T47D (cell line): Measurements from ENCODE around the gene DLG3.

Source experiments
- DNase-seq, 2 experiments: peaks; one replicate each; pipeline versions ENCODE4 v3.0.0 to v3.0.0-alpha.2; 2011 to 2012; ENCODE audit warnings: low read depth in 1 of 2, low spot score in 1 of 2
- JUND ChIP-seq: IDR thresholded peaks from 2 replicates; pipeline ENCODE4 v1.6.1; 2012; ENCODE audit warnings: low read depth
- in situ Hi-C: cut with HindIII; loops from 2 replicates; pipeline ENCODE4 v1.10.0; 2016; ENCODE audit warnings: low sequenced_read_pairs, low pct_unique_long_range_greater_than_20kb

The DLG3 gene

DNA sequence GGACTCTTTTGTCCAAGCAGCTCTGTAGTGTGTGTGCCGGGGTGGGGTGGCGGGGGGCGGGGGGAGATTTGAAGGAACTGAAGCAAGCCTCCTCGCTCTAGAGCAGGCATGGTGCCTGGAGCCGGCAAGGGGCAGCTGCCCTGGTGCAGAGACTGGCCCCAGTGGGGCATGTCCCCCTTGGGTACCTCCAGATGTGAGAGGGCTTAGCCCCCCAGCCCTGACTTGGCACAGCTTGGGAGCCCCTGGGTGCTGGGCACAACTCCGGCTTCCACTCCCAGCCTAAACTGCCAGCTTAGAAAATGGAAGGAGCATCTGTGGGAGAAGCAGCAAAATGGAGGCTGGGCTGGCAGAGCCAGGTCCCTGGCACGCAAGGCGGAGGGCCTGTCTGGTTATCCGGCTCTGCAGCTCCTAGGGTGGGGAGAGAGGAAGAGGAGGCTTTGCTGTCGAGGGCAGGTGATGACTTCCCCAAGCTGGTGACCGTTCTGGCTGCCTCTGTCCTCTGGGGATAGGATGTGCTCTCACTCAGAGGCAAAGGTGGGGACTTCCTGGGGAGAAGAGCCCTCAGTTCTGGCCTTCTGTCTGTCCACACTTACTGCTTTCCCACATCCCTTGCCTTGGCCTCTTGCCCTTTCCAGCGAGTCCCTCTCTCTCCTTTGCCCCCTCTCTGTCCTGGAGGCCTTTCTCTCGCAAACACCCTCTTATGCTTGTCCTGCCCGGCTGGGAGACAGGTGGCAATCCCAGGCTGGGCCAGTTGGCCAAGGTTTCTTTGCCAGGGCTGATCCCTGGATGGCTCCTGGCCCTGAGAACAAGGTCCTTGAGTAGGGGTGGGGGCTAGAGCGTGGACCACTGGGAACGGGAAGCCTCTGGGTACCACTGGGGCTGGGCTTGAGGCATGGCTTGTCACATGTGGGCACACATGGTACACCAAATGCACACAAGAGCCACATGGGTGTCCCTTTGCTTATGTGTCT, 2.0 kb downstream of the DLG3 start:
- TF ChIP-seq JUND = no peak
- no peak for DNase-seq
- in situ Hi-C loops = no loop called here

DNA sequence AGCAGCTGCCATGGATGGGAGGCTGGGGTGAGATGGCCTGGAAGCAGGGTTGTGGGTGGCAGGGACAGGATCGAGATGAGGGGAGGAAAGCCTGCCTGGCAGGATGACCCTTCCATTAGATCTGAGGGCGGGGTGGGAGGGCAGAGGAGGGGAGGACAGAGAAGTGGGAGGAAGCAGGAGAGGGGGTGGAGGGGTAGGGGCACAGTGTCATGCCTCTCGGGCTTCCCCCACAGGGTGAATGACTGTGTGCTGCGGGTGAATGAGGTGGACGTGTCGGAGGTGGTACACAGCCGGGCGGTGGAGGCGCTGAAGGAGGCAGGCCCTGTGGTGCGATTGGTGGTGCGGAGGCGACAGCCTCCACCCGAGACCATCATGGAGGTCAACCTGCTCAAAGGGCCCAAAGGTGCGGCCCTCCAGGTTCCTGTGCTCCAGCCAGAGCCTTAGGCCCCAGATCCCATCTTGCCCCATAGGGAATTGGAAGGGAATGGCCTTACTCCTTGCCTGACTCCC, 4.9 kb downstream of the DLG3 start:
- DNase-seq = no peak
- no peak for TF ChIP-seq JUND
- in situ Hi-C loops = no loop called here

DNA sequence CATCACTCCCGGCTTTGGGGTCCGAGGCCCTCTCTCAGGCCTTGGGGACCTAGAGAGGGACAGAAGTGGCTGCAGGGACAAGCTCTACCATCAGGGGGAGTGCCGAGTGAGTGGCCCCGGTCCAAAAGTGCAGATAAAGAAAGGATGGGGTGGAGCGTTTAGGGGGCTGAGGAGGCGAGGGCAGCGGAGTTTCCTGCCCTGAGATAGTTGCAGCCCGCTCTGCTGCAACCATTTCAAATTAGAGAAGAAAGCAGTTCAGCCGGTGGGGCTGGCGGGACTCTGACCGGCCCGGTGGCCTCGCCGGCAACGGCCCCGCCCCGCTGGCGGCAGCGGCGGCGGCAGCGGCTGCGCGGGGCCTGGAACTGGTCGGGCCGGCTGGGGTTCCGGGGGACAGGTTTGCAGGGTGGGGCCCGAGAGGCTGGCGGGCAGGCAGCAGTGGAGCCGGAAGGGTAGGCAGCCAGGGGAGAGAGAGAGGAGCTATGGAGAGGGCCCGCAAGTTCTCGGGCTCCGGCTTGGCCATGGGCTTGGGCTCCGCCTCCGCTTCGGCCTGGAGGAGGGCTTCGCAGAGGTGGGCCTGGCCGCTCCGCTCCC, 7.6 kb downstream of the DLG3 start:
- TF ChIP-seq JUND = no peak
- in situ Hi-C loops = no loop called here
- peak; percentile 39 to 57 for DNase-seq

DNA sequence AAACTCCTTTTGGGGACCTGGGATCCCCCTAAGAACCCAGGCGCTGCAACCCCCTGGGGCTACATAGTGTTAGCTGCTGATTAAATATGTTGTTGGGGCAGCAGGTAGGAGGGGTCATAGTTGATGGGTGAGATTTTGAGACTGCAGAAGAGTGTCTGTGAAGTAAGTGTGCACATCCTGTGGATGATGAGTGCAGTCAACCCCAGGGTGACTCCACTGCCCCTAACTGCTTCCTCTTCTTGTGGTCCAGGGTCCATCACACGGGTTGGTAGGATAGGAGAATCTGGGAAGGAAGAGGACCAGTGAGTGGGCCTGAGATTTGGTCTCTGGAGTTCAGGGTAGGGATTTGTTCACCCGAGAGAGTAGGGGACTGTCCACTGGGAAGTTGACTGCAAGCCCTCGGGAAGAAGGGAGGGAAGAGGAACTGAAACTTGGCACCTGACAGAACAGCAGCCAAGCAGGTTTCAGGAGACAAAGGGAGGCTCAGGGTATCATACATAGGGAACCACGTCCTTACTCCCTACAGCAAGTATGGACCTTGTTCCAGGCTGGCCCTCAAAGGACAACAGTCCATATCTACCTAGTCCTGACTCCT, 8.5 kb downstream of the DLG3 start:
- in situ Hi-C loops = no loop called here
- DNase-seq = no peak
- no peak for TF ChIP-seq JUND

DNA sequence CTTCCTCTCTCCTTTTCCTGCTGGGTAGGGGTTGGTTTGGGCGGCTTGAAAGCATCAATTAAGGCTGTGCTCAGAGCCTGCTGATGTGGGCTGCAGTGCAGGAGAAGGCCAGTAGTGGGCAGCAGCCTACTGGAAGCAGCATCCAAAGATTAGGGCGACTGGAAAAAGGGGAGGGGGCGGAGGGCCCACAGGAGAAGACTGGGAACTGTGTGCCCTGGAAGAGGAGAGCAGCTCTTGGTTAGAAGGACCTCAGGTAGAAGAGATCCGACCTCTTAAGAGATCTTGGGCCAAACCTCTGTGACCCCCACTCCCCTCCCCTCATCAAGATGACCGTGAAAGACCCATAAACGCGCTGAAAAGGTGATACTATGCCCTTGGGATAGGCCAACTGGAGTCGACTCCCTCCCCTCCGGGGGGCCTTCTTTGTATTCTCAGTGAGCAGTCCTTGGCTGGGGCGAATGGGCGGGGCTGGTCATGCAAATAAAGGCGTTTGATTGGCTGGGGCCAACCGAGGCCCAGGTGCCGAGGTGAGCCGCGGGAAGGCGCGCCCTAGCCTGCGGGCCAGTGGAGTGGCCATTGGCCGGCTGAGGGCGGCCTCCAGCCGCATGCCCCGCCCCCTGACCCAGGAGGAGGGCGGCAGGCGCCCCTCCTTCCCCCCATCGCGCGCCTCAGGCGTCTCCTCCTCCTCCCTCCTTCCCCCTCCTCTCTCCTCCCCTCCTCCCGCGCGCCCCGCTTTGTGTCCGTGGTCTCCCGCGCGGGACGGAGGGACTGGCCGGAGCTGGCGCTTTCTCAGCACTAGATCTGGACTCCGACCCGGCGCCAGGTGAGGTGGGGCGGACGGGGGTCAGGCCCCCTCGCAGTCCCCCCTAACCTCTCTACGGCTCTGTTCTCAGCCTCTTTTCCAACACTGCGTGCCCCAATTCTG, 10.1 kb downstream of the DLG3 start:
- in situ Hi-C loops = no loop called here
- no peak for TF ChIP-seq JUND
- DNase-seq = peak; percentile 78 to 92

DNA sequence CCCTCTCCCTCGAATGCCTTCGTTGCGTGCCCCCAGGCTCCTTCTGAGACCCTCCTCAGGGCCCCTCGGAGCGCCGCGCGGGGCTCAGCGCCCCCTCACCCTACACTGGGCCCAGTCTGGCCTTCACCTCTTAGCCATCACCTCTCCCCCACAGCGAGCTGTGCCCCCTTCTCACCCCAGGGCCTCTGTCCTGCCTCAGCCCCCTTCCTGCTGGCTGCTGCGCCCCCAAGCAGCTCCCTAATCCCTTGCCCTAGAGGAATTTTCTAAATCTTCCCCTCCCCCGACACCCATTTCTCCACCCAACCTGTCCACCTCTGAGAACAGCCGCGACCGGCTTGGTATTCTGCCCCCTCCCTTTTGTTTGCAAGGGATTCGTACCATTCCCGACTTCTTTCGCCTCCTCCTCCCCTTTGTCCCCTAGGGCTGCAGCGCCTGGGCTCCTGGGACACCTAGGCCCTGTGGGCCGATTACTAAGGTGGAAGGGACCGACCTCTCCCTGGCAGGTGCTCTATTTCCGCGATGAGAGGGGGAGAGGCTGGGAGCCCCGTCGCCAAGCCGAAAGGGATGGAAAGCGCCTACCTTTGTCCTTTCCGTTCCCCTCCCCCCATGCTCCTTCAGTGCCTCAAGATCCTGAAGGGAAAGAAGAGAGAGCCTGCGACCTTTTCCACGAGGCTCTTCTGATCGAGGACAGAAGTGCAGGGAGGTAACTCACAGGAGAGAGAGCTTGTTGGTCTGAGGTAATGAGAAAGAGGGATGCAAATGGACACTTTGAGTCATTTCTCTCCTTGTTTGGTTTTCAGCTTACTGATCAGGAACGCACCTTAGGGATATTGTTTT, 10.9 kb downstream of the DLG3 start:
- in situ Hi-C loops = no loop called here
- DNase-seq = peak in 1 of 2 experiments; percentile 63
- no peak for TF ChIP-seq JUND

DNA sequence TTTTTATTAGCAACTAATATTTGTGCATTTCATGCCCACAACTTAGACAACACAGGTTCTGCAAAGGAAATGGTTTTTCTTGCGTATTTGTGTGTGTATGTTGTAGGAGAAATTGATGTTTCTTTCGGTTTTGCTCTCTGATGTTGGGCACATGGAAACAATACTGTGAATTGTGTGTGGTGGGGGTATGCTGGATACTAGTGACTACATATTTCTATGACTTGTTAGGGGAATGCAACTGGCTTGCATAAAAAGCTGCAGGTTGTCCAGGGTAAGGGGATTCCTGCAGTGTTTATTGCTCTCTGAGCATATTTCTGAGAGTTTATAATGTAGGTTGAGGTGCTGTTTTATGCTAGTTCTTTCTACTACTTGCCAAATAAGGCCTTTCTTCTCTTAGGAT, 11.6 kb downstream of the DLG3 start:
- DNase-seq = no peak
- TF ChIP-seq JUND = no peak
- in situ Hi-C loops = no loop called here

DNA sequence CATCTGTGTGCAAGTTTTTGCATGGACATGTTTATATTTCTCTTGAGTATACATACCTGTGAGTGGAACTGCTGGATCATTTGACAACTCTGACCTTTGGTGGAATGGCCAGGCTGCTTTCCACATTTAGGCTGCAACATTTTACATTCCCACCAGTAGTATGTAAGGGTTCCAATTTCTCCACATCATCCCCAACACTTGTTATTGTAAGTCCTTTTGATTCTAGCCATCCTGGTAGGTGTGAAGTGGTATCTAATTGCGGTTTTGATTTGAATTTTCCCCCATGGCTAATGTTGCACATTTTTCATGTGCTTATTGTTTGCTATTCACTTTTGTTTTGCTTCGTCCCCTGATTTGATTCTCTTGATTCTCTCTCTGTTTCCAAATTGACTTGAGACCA, 16.4 kb downstream of the DLG3 start:
- in situ Hi-C loops = no loop called here
- DNase-seq = no peak

DNA sequence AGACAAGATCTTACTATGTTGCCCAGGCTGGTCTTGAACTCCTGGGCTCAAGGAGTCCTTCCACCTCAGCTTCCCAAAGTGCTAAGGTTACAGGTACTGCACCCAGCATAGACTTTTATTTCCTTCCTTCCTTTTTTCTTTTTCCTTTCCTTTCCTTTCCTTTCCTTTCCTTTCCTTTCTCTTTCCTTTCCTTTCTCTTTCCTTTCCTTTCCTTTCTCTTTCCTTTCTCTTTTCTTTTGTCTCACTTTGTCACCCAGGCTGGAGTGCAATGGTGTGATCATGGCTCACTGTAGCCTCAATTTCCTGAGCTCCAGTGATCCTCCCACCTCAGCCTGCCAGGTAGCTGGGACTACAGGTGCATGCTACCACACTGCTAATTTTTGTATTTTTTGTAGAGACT, 19.4 kb downstream of the DLG3 start:
- DNase-seq = no peak
- in situ Hi-C loops = no loop called here
- TF ChIP-seq JUND = no peak

More for the DNA sequence above, 16.4 kb downstream of the DLG3 start:
- TF ChIP-seq JUND = no peak

DNA sequence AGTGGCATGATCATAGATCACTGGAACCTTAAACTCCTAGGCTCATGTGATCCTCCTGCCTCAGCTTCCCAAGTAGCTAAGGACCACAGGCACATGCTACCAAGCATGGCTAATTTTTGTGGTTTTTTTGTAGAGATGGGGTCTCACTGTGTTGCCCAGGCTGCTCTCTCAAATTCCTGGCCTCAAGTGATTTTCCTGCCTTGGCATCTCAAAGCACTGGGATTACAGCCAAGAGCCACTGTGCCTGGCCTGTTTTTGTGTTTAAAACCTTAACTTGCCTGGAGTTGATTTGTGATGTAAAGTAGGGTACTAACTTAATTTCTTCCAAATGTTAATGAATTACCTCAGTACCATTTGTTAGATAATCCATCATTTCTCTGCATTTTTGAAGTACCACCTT, 22.3 kb downstream of the DLG3 start:
- in situ Hi-C loops = no loop called here
- no peak for TF ChIP-seq JUND
- no peak for DNase-seq

DNA sequence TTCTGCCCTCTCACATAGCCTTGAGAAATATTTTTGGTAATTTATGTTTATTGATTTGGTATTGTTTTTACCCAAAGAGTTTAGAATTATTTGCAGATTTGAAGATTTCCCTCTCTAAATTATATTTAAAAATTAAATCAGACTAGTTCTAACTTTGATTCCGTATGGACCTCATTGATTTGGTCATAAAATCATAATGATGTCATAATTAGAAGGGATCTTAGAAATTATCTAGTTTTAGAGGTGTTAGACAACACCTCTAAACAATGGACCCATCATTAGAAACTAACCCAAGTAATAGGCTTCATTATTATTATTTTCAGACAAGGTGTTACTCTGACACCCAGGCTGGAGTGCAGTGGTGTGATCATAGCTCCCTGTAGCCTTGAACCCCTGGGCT, 24.1 kb downstream of the DLG3 start:
- in situ Hi-C loops = no loop called here
- no peak for DNase-seq
- no peak for TF ChIP-seq JUND
